Right atrium auricular region (tissue), 2 donors: ENCODE measurements around the gene IL3. TPM values are rescaled to one million over a fixed set of nuclear protein-coding genes. Genes with fewer than 3 reads are reported as not detected.

ENCODE experiments used
- DNase-seq: peaks from one replicate; pipeline ENCODE4 v3.0.0-alpha.2; 2019; ENCODE audit warnings: low spot score
- H3K27ac ChIP-seq, 2 donors: fragments of 200-600 bp; sonication (generic); 1 replicate in 1 of 2; 2 replicates in 1 of 2; pipeline ENCODE4 v1.5.1; 2016 to 2019
- H3K27me3 ChIP-seq, 2 donors: fragments of 200-600 bp; sonication (generic); one replicate each; pipeline versions ENCODE4 v1.5.1 to v1.6.0; 2017 to 2019
- H3K36me3 ChIP-seq: fragments of 200-600 bp; sonication (generic); one replicate; pipeline ENCODE4 v1.5.1; 2016
- H3K4me1 ChIP-seq, 2 donors: fragments of 200-600 bp; sonication (generic); one replicate each; pipeline versions ENCODE4 v1.5.1 to v1.6.0; 2017 to 2019
- H3K4me3 ChIP-seq, 2 donors: fragments of 200-600 bp; sonication (generic); 1 replicate in 1 of 2; 2 replicates in 1 of 2; pipeline ENCODE4 v1.5.1; 2017 to 2019; ENCODE audit warnings: mild to moderate bottlenecking in 1 of 2, moderate library complexity in 1 of 2
- H3K9me3 ChIP-seq, 2 donors: fragments of 200-600 bp; sonication (generic); one replicate each; pipeline ENCODE4 v1.5.1; 2019
- total RNA-seq, 2 donors: library from RNA; depleted of rRNA; stranded (reverse); fragments of >200 nt; gene quantifications; one replicate each; pipeline ENCODE4 v1.1.0, GENCODE V29; 2016
- TF ChIP-seq, protein P1 (sequence below), 2 donors: fragments of 200-600 bp; sonication (generic); IDR thresholded peaks; one replicate each; pipeline ENCODE4 v1.5.1; 2019; ENCODE audit warnings: antibody characterized with exemption in 2 of 2

Gene IL3
- total RNA-seq, 2 donors from 2014 or later: not detected

DNA sequence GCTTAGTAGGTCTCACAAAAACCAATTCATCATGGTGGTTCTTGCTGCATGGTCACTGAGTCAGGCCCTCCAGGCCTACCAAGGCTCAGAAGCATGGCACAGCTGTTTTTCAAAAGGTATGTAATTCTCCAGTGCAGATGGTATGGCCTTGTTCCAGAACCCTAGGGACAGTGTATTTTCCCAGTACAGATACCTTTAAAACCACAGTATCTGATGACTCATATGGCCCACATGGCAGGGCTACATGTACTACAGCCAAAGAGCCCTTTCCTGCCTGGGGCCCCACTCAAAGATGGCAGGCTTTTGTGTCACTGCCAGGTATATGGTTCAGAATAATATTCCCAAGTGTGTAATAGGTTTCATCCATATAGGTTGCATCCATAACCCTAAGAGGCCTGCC is 29.7 kb downstream of the IL3 start:
- Histone ChIP-seq H3K4me3 (no peak overlapping the region), H3K27me3 (no peaks in the 10 kb centered on the region), H3K4me1 (peaks cover 0 to 17% of the 10 kb centered on the region in 2 donors), H3K27ac (no peak overlapping the region), H3K9me3 (no peaks in the 10 kb centered on the region), H3K36me3 (no peaks in the 10 kb centered on the region)
- DNase-seq: no peak
- TF ChIP-seq, protein P1, sequence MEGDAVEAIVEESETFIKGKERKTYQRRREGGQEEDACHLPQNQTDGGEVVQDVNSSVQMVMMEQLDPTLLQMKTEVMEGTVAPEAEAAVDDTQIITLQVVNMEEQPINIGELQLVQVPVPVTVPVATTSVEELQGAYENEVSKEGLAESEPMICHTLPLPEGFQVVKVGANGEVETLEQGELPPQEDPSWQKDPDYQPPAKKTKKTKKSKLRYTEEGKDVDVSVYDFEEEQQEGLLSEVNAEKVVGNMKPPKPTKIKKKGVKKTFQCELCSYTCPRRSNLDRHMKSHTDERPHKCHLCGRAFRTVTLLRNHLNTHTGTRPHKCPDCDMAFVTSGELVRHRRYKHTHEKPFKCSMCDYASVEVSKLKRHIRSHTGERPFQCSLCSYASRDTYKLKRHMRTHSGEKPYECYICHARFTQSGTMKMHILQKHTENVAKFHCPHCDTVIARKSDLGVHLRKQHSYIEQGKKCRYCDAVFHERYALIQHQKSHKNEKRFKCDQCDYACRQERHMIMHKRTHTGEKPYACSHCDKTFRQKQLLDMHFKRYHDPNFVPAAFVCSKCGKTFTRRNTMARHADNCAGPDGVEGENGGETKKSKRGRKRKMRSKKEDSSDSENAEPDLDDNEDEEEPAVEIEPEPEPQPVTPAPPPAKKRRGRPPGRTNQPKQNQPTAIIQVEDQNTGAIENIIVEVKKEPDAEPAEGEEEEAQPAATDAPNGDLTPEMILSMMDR (IDR thresholded peaks at IDR 0.05): no peak

DNA sequence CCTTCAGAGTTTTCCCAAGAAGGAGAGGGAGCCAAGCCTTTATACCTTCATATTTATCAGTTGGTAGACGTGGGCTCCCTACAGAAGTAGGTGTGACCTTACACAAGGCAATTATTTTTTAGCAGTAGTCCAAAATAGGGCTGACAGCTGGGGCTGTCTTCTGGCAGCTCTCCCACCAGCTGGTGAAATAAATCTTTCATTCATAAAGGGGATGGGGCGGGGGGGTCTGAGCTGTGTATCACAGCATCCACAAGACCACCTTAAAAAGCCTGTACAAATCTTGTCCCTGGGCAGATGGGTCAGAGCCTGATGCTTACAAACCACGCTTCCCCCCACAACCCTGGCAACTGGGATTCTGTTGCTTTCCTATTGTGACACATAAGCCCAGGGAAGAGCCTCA is 32.8 kb downstream of the IL3 start:
- TF ChIP-seq, protein P1 (IDR thresholded peaks at IDR 0.05): no peak
- Histone ChIP-seq H3K27me3 (no peaks in the 10 kb centered on the region), H3K4me3 (no peak overlapping the region), H3K4me1 (peaks cover 0 to 6% of the 10 kb centered on the region in 2 donors), H3K36me3 (no peaks in the 10 kb centered on the region), H3K9me3 (no peaks in the 10 kb centered on the region), H3K27ac (no peak overlapping the region)
- DNase-seq: no peak

DNA sequence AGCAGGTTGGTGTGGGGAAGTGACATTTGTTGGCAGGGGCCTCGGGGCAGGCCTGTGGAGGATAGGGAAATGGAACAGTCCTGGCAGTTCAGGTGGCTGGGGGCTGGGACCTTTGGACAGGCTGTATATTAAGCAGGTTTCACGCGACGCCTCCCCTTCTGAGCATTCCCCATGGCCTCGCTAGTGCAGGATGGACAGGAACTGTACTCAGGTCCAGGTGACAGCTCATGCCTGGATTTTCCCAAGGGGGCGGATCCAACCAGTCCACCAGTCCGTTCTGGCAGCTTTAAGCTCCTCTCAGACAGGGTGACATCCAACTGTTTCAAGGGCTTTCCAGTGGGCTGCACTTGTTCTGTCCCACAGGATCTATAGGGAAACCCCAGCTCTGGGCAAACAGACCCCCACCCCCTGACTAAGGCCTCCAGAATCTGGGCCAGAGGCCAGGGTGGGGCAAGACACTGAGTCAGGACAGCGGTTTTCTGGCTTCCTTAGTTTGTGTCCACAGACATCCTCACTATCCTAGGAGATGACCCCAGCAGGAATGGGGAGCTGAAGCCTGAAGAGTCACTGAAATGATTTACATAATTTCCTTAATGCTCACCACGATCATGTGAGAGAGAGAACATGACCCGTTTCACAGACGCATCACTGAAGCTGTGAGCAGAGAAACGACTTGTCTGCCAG is 34.1 kb downstream of the IL3 start:
- peak; percentile 49 for DNase-seq

DNA sequence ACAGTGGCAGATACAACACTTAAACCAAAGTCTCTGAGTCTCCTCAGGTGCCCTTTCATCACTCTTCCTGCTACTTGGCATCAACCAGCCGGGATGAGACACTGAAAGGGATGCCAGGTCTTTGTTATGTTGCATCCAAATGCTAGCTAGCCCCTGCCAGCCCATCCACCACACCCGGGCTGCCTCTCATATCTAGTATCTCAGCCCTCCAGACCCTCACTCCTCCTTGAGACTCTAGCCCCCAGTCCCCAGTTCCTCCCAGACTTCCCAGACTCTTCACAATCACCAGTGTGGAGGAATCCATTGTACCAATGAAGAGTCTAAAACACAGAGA is 34.6 kb downstream of the IL3 start:
- Histone ChIP-seq H3K9me3 (no peaks in the 10 kb centered on the region), H3K27me3 (no peaks in the 10 kb centered on the region), H3K27ac (no peak overlapping the region), H3K36me3 (no peaks in the 10 kb centered on the region), H3K4me3 (no peak overlapping the region), H3K4me1 (peaks cover 0 to 6% of the 10 kb centered on the region in 2 donors)
- no peak for DNase-seq
- TF ChIP-seq, protein P1 (IDR thresholded peaks at IDR 0.05): no peak

More for the DNA sequence above, 34.1 kb downstream of the IL3 start:
- Histone ChIP-seq H3K27me3 (no peaks in the 10 kb centered on the region), H3K36me3 (no peaks in the 10 kb centered on the region), H3K4me3 (no peak overlapping the region), H3K27ac (no peak overlapping the region), H3K4me1 (peaks cover 0 to 6% of the 10 kb centered on the region in 2 donors), H3K9me3 (no peaks in the 10 kb centered on the region)
- TF ChIP-seq, protein P1 (IDR thresholded peaks at IDR 0.05): no peak

DNA sequence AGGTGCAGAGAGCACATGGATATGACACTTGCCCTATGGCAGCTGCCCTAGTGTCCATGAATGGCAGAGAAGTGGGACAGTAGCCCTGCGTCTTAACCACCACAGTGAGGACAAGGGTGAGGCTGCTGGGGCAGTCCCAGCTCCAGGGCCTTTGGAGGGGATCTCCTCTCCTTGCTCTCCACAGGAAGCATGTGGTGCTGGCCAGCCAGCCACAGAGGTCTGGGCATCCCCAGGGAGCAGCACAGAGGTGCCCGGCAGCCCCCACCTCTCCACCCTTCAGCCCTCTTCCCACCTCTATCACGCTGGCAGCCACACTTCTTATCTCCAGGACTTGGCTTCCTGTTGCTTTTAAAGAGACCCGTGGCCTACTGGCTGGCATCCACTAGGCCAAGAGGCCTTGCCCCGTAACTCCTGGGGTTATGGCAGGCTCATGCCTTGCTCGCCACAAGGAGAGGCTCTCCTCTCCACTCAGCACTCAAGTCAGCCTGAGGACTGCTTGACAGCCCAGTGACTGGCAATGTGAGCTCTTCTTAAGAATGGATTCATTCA is 35.0 kb downstream of the IL3 start:
- Histone ChIP-seq H3K27ac (no peak overlapping the region), H3K4me1 (peaks cover 0 to 6% of the 10 kb centered on the region in 2 donors), H3K36me3 (no peaks in the 10 kb centered on the region), H3K9me3 (no peaks in the 10 kb centered on the region), H3K27me3 (no peaks in the 10 kb centered on the region), H3K4me3 (no peak overlapping the region)
- TF ChIP-seq, protein P1 (IDR thresholded peaks at IDR 0.05): no peak
- DNase-seq: peak; percentile 32

DNA sequence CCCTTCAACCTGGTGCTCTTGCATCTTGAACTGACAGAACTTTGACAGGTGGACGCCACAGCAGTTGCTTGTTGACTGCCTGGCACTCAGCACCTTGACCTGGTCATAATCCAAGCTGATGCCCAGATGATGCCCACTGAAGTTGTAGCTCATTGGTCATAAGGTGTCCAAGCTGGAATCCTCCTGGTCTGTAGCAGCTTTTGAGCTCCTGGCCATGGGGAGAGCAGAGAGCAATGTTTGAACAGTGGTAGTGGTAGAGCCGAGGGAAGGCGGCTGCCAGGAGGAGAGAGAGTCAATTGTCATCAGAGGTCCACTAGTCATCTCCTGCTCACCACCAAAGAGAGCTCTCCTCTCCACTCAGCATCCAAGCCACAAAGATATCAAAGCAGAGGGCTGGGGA is 36.4 kb downstream of the IL3 start:
- no peaks in the 10 kb centered on the region for H3K9me3 ChIP-seq
- peaks cover 0 to 6% of the 10 kb centered on the region in 2 donors for H3K4me1 ChIP-seq
- DNase-seq: no peak
- TF ChIP-seq, protein P1 (IDR thresholded peaks at IDR 0.05): no peak
- H3K4me3 ChIP-seq: no peak overlapping the region
- no peaks in the 10 kb centered on the region for H3K27me3 ChIP-seq
- no peaks in the 10 kb centered on the region for H3K36me3 ChIP-seq
- no peak overlapping the region for H3K27ac ChIP-seq
